Bone marrow (tissue), 2 donors: ENCODE data around the gene INHBE.

Source experiments
- DNase-seq, 2 donors: peaks; one replicate each; lab custom pipeline; 2025; lab: John Stamatoyannopoulos, UW

The INHBE gene

DNA sequence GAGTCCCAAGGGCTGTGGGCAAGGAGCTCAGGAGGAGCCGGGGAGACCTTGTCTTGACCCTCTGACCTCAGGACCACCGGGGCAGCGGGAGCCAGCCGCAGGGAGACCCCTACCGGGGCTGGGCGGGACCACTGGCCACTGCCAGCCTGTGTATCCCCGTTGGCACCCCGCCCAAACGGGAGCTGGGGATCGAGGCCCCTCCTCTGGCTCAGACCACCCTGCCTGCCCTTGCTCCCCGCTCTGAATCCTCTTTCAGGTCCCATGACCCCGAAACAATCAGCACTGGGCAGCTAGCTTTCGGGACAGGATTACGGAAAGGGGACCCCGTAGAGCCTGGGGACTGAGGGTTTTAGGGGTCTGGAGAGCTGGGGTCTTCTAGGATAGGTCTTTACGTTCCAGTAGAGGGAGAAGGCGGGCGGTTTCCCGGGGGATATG, 5.8 kb downstream of the INHBE start:
- no peak for DNase-seq

DNA sequence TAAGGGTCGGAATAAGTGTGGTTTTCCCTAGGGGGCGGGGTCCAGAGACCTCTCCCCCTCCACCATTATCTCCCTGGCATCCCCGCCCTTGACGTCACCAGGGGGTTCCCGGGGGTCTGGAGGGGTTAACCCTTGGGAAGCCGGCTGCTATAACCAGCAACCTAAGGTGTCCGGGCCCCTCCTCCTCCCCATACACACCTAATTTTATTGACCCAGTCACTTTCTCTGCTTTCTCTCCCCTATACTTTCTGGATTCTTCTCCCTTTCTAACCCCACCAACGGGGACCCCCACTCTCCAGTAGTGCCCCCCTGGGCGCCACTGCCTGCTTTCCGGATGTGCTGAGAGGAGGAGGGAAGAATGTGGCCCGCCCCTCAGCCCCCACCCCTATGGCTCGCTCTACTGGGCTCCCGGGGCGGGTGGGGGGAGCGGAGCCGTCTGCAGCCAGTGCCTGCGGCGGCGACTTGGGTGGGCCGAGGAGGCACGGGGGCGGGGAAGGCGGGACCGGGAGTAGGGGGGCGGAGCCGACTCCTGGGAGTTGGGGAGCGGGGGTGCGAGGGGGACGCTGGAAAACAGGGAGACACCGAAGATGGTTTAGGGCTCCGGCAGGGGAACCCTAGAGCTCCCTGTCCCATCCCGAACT, 6.3 kb downstream of the INHBE start:
- DNase-seq = no peak

DNA sequence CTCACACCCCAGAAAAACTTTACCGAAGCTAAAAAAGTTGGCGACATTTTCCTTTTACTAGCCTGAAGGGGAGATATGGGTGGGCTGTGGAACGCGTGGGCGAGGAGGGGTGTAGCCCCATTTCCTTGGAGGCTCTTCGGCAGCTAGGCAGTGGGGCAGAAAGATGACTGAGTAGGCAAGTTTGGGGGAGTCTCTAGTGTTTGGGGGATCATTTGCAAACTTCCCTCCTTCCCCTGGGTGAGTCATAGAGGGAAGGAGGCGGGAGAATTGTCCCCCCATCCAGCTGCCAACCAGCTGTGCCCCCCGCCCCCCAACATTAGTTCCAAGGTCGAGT, 6.8 kb downstream of the INHBE start:
- DNase-seq = peak in 1 of 2 donors; percentile 43

DNA sequence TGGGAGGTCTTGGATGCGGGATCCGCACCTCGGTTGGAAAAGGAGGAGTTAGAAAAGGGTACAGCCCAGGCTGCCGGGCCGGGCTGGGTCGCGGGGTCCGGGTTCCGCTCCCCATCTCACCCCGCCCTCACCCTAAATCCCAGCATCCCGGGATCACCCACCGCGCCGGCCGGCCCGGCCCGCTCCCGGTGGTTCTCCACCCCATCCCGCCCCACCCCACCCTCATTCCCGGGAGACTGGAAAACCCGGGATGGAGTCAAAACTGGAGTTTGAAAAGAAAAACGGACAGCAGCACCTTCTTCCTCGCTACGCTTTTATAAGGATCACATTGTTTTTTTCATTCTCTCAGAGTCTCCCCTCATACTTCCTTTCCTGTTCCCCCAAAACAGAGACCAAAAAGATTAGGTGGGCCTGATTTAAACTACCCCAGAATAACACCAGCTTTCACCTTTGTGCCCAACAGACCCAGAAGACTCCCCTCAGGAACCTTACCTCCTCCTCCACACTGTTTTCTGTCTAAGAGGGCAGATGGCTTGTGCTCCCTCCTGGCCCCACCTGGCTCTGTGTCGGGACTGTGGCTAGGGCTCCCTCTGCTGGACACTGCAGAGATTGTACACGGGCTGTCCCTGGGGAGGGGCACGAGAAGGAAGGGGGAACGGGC, 7.3 kb downstream of the INHBE start:
- DNase-seq = peak; percentile 55 to 79

DNA sequence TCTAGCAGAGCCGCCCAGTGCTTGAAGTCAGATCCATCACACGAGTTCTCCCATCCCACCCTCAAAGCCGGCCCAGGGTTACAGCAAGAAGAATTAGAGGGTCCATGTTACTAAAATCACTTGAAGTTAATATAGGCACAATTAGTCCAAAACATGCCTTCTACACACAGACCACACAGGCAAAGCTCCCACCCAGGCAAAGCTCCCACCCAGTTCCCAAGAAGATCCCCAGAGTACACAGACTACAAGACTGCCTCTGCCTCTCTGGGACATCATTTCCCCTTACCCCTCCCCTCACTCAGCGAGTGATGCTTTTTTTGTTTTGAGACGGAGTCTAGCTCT, 7.8 kb downstream of the INHBE start:
- no peak for DNase-seq

DNA sequence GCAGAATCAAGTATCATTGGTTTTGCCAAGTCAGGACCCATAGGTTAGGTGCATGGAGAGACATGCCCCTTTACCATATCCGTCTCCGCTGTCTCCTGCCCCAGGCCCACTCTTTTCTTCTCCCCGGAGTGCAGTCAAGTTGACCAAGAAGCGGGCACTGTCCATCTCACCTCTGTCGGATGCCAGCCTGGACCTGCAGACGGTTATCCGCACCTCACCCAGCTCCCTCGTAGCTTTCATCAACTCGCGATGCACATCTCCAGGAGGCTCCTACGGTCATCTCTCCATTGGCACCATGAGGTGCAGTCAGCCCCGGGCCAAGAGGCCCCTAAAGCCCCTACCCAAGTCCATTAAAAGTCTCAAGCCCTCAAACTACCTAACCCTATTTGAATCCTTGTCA, 9.5 kb downstream of the INHBE start:
- no peak for DNase-seq

DNA sequence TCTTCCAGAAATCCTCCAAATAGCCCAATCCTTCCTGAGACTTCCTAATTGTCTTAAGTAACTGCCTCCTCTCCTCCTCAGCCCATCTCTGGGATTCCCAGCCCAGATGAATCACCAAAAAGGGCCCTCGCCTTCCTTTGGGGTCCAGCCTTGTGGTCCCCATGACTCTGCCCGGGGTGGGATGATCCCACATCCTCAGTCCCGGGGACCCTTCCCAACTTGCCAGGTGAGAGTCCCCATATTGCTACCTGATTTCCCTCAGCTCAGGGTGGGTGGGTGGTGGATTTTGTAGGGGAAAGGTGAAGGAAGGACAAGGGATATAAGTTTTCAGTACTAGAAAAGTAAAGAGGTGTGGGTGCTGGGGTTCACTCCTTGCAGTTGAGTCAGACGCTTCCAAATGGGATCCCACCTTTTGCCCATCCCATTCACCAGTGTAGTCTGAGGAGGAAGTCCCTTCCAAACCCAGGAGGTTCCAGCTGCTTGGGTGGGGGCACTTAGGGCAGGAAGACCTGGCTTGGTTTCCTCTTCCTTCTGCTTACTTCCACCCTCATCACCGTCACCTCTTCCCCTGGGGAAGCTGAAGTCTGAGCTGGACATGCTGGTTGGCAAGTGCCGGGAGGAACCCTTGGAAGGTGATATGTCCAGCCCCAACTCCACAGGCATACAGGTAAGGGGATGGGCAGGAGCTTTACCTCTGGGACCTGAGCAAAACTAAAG, 10.1 kb downstream of the INHBE start:
- no peak for DNase-seq

DNA sequence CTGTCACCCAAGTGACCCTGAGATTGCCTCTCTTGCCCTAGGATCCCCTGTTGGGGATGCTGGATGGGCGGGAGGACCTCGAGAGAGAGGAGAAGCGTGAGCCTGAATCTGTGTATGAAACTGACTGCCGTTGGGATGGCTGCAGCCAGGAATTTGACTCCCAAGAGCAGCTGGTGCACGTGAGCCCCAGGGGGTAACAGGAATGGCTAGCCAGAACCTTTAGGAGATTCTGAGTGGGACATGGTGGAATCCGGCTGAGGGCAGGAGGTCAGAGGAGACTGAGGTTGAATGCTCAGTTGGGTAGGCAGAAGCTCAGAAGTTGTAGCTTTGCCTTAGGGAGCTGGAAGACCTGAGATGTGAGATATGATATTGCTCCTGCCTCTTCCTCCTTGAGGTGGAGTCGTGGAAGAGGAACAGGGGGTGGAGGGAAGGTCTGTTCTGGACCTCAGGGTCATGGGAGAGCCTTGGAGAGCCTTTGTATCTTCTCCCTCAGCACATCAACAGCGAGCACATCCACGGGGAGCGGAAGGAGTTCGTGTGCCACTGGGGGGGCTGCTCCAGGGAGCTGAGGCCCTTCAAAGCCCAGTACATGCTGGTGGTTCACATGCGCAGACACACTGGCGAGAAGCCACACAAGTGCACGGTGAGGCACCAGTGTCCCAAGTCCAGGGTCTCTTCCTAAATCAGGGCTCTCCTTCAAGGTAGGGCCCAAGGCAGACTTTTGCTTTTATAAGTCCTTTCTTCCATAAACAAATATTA, 10.8 kb downstream of the INHBE start:
- DNase-seq = no peak

DNA sequence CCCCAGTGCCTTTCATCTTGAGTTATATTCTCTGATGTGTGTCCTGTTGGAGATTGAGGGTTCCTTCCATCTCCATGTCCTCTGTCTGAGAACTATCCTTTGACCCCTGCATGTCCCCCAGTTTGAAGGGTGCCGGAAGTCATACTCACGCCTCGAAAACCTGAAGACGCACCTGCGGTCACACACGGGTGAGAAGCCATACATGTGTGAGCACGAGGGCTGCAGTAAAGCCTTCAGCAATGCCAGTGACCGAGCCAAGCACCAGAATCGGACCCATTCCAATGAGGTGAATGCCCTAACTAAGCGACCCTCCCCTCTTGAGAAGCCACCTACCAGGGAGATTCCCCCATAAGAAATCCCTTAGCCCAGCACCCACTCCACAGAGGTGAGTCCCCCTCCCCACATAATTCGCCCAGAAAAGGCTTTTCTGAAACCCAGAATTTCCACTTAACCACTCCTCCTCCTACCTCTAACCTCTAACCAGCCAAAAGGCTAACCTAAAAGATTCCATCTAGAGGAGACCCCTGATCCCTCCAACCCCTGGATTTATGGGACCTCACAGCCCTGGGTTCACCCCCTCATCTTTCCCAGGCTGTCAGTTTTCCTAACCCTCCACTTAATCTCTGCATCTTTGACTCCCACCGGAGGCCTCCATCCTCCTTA, 12.2 kb downstream of the INHBE start:
- DNase-seq = no peak

DNA sequence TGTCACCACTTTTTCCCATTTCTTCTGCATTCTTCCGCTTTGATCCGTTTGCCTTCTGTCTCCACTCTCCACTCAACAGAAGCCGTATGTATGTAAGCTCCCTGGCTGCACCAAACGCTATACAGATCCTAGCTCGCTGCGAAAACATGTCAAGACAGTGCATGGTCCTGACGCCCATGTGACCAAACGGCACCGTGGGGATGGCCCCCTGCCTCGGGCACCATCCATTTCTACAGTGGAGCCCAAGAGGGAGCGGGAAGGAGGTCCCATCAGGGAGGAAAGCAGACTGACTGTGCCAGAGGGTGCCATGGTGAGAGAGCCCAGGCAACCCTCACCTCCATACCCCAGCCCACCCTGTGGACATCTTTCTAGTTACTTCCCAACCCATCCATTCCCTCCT, 12.8 kb downstream of the INHBE start:
- DNase-seq = no peak

DNA sequence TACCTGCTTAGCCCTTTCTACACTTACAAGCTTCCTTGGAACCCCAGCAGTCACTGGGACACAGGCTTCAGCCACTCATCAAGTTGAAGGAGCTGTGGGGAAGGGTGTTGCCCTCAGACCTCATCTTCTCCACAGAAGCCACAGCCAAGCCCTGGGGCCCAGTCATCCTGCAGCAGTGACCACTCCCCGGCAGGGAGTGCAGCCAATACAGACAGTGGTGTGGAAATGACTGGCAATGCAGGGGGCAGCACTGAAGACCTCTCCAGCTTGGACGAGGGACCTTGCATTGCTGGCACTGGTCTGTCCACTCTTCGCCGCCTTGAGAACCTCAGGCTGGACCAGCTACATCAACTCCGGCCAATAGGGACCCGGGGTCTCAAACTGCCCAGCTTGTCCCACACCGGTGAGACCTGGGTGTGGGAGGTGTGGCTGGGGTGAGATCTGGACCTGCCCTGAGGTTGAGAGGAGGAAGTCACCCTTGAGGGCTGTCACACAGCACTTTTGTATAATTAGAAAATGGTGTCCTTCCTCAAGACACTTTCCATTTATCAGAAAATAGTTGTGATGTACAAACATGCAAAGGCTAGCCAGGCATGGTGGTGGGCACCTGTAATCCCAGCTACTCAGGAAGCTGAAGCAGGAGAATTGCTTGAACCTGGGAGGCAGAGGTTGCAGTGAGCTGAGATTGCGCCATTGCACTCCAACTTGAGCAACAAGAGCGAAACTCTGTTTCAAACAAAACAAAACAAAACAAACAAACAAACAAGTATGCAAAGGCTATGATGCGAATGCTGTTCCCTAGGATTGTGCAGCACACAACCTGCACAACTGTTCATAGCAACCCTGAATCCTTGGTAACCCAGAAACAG, 14.4 kb downstream of the INHBE start:
- no peak for DNase-seq

DNA sequence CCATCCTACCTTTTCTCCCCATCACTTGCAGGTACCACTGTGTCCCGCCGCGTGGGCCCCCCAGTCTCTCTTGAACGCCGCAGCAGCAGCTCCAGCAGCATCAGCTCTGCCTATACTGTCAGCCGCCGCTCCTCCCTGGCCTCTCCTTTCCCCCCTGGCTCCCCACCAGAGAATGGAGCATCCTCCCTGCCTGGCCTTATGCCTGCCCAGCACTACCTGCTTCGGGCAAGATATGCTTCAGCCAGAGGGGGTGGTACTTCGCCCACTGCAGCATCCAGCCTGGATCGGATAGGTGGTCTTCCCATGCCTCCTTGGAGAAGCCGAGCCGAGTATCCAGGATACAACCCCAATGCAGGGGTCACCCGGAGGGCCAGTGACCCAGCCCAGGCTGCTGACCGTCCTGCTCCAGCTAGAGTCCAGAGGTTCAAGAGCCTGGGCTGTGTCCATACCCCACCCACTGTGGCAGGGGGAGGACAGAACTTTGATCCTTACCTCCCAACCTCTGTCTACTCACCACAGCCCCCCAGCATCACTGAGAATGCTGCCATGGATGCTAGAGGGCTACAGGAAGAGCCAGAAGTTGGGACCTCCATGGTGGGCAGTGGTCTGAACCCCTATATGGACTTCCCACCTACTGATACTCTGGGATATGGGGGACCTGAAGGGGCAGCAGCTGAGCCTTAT, 15.3 kb downstream of the INHBE start:
- DNase-seq = no peak

DNA sequence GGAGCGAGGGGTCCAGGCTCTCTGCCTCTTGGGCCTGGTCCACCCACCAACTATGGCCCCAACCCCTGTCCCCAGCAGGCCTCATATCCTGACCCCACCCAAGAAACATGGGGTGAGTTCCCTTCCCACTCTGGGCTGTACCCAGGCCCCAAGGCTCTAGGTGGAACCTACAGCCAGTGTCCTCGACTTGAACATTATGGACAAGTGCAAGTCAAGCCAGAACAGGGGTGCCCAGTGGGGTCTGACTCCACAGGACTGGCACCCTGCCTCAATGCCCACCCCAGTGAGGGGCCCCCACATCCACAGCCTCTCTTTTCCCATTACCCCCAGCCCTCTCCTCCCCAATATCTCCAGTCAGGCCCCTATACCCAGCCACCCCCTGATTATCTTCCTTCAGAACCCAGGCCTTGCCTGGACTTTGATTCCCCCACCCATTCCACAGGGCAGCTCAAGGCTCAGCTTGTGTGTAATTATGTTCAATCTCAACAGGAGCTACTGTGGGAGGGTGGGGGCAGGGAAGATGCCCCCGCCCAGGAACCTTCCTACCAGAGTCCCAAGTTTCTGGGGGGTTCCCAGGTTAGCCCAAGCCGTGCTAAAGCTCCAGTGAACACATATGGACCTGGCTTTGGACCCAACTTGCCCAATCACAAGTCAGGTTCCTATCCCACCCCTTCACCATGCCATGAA, 16.0 kb downstream of the INHBE start:
- no peak for DNase-seq

DNA sequence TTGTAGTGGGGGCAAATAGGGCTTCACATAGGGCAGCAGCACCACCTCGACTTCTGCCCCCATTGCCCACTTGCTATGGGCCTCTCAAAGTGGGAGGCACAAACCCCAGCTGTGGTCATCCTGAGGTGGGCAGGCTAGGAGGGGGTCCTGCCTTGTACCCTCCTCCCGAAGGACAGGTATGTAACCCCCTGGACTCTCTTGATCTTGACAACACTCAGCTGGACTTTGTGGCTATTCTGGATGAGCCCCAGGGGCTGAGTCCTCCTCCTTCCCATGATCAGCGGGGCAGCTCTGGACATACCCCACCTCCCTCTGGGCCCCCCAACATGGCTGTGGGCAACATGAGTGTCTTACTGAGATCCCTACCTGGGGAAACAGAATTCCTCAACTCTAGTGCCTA, 16.6 kb downstream of the INHBE start:
- DNase-seq = no peak

DNA sequence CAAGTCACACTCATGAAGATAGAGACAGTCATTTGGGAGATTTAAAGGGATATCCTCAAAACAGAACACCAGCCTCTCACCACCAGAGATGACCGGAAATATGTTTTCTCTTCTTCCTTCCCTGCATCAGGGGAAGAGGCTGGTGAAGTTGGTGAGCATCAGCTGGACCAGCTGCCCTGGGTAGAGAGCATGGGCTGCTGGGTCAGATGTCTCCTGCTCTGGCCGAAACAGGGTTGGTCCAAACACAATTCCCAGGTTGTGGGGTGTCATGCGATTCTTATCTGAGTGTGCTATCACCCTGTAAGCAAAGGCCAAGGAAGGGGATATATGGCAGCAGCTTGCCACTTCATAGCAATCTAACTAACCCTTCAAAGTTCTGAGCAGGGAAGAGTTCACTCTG, 17.3 kb downstream of the INHBE start:
- no peak for DNase-seq

DNA sequence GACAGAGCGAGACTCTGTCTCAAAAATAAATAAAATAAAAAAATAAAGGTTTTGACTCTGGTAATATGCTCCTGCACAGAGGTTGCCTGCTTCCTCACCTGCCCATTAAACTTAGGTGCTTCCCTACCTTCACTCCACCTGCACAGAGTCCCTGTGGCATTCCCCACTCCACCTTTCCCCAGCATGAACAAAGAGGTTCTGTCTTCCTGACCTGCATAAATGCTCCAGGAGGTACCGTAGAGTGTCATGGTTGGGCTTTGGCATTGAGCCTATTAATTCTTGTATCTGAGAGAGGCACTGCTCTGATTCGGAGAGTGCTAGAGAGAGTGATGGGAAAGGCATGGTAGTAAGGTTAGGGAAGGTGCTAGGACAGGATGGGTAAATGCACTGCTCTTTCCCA, 18.3 kb downstream of the INHBE start:
- DNase-seq = no peak

DNA sequence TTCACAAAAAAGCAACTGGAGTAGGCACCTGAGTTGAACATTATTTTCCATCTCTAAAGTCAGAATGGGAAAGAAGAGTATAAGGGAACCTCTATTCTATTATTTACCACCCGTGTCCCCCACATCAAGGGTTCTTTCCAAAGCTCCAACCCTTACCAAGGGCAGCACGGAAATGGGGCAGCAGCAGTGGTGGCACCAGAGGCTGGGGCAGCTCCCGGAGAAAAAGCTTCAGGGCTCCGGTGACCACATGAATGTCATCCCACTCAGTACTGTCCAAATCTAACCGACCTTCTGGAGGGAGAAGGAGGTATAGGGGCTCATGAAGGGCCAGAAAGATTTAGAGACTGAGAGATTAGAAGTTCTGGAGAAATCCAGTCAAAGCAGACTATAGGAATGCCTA, 18.8 kb downstream of the INHBE start:
- DNase-seq = no peak

DNA sequence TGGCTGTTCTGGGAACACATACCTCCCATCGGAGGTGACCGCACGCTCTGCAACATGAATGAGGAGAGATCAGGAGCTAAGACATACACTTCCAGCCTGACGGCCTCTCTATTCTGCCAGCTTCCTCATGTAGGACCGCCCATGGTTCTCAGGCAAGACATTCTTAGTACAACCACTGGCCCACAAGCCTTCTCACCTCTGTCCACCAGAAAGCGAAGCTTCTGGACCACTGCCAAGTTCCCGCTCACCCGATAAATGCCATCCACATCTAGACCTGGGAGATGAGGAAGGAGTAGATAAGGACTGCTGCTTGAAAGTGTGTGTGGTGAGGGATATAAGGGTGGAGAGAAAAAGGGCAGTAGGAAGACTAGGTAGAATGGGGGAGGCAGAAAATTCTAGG, 19.3 kb downstream of the INHBE start:
- no peak for DNase-seq

DNA sequence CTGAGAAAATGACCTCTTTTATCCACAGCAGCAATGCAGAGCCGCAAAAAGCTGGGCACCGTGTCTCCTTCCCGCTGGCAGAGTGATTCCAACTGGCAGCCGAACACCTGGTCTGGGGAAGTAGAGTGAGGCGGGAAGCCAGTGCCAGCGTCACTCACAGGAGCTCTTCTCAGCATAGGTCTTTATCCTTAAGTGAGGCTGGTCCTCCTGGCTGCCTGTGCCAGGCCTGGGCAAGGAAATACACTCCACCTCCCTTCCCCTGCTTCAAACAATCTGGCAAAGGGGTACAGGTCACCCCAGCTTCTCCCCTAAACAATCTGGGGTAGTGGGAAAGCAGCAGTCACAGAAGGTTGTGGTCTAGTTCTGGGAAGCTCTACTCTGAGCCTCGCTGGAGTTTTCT, 19.8 kb downstream of the INHBE start:
- no peak for DNase-seq
